Neural cell (in vitro differentiated cells): Measurements from ENCODE around the gene ZFP36. TPM values are rescaled to one million over a fixed set of nuclear protein-coding genes. Genes with fewer than 3 reads are reported as not detected.

Experiments used
- H2AFZ ChIP-seq: fragments of 200-600, 300-800 bp; sonication (generic), shearing (Covaris generic); 2 replicates; pipeline ENCODE4 v1.6.0; 2014; ENCODE audit warnings: low read depth, mild to moderate bottlenecking, antibody characterized with exemption, low read length, moderate library complexity
- H3F3A ChIP-seq: fragments of 200-600 bp; shearing (Covaris generic); 2 replicates; pipeline ENCODE4 v1.6.1; 2016; ENCODE audit warnings: mild to moderate bottlenecking, moderate library complexity, mixed read lengths, antibody characterized with exemption, low read length; ENCODE audit not compliant: insufficient read depth, poor library complexity, severe bottlenecking
- H3K27ac ChIP-seq: fragments of 200-600, 300-800 bp; sonication (generic), shearing (Covaris generic); 2 replicates; pipeline ENCODE4 v1.5.1; 2014; ENCODE audit warnings: mild to moderate bottlenecking, low read length, moderate library complexity
- H3K27me3 ChIP-seq: fragments of 300-800, 200-600 bp; sonication (generic), shearing (Covaris generic); 2 replicates; pipeline ENCODE4 v1.6.0; 2014; ENCODE audit warnings: mild to moderate bottlenecking, low read depth, low read length, moderate library complexity; ENCODE audit not compliant: insufficient read depth
- H3K36me3 ChIP-seq: fragments of 300-800, 200-600 bp; sonication (generic), shearing (Covaris generic); 2 replicates; pipeline ENCODE4 v1.5.1; 2014; ENCODE audit warnings: mild to moderate bottlenecking, antibody characterized with exemption, low read length, moderate library complexity; ENCODE audit not compliant: insufficient read depth
- H3K4me2 ChIP-seq: fragments of 300-800, 200-600 bp; sonication (generic), shearing (Covaris generic); 2 replicates; pipeline ENCODE4 v1.6.0; 2014; ENCODE audit warnings: mild to moderate bottlenecking, low read length
- H3K4me3 ChIP-seq: fragments of 300-800, 200-600 bp; sonication (generic), shearing (Covaris generic); 2 replicates; pipeline ENCODE4 v1.5.1; 2014; ENCODE audit warnings: mild to moderate bottlenecking, low read length, moderate library complexity
- H3K79me2 ChIP-seq: fragments of 200-600 bp; shearing (Covaris generic); replicated peaks from 2 replicates; pipeline ENCODE4 v1.6.0; 2014; ENCODE audit warnings: mild to moderate bottlenecking, low read length, moderate library complexity; ENCODE audit not compliant: insufficient read depth
- H3K9ac ChIP-seq: fragments of 300-800, 200-600 bp; sonication (generic), shearing (Covaris generic); 2 replicates; pipeline ENCODE4 v1.6.1; 2016; ENCODE audit warnings: mild to moderate bottlenecking, low read length, mixed read lengths
- H3K9me2 ChIP-seq: fragments of 200-600 bp; shearing (Covaris generic); 2 replicates; pipeline ENCODE4 v1.6.1; 2016; ENCODE audit warnings: mild to moderate bottlenecking, low read length, mixed read lengths; ENCODE audit not compliant: insufficient read depth
- H3K9me3 ChIP-seq: fragments of 200-600, 300-800 bp; sonication (generic), shearing (Covaris generic); 2 replicates; pipeline ENCODE4 v1.6.1; 2016; ENCODE audit warnings: mild to moderate bottlenecking, mixed run types, low read length, moderate library complexity, mixed read lengths
- H4K20me1 ChIP-seq: fragments of 200-600 bp; shearing (Covaris generic); 2 replicates; pipeline ENCODE4 v1.6.1; 2016; ENCODE audit warnings: mild to moderate bottlenecking, mixed run types; ENCODE audit not compliant: insufficient read depth
- CTCF ChIP-seq: fragments of 450-650 bp; IDR thresholded peaks from 2 replicates; pipeline ENCODE4 v1.5.1; 2014; ENCODE audit warnings: antibody characterized with exemption, mild to moderate bottlenecking, moderate library complexity; ENCODE audit not compliant: poor library complexity, severe bottlenecking
- EP300 ChIP-seq: fragments of 450-650 bp; conservative IDR thresholded peaks from 2 replicates; pipeline ENCODE4 v1.6.1; 2014; ENCODE audit warnings: antibody characterized with exemption, mild to moderate bottlenecking, moderate library complexity; ENCODE audit not compliant: poor library complexity, severe bottlenecking
- EZH2 ChIP-seq: fragments of 200-600, 300-800 bp; shearing (Covaris generic), sonication (generic); IDR thresholded peaks from 2 replicates; pipeline ENCODE4 v1.6.1; 2014; ENCODE audit warnings: antibody characterized with exemption, low read length, borderline replicate concordance, mild to moderate bottlenecking; ENCODE audit not compliant: insufficient read depth, poor library complexity, severe bottlenecking
- MXI1 ChIP-seq: fragments of 450-650 bp; conservative IDR thresholded peaks from 2 replicates; pipeline ENCODE4 v1.6.1; 2014; ENCODE audit warnings: antibody characterized with exemption, mild to moderate bottlenecking; ENCODE audit not compliant: poor library complexity, severe bottlenecking
- POLR2AphosphoS5 ChIP-seq: IDR thresholded peaks from 2 replicates; pipeline ENCODE4 v1.6.1; 2012
- RAD21 ChIP-seq: fragments of 450-650 bp; conservative IDR thresholded peaks from 2 replicates; pipeline ENCODE4 v1.6.1; 2014; ENCODE audit warnings: antibody characterized with exemption, mild to moderate bottlenecking, moderate library complexity
- REST ChIP-seq: IDR thresholded peaks from 2 replicates; pipeline ENCODE4 v1.6.1; 2012; ENCODE audit warnings: borderline replicate concordance
- SMC3 ChIP-seq: fragments of 450-650 bp; conservative IDR thresholded peaks from 2 replicates; pipeline ENCODE4 v1.6.1; 2014; ENCODE audit warnings: antibody characterized with exemption, mild to moderate bottlenecking, moderate library complexity; ENCODE audit not compliant: poor library complexity
- TAF1 ChIP-seq: IDR thresholded peaks from 2 replicates; pipeline ENCODE4 v1.6.1; 2012; ENCODE audit warnings: low read depth
- polyA plus RNA-seq: library from polyadenylated mRNA; depleted of rRNA; stranded (reverse); fragments of >200 nt; gene quantifications from 2 replicates; pipeline ENCODE4 v1.2.3, GENCODE V29; 2014

The ZFP36 gene
- polyA plus RNA-seq, 1 donor from 2014 or later, result not detected

DNA sequence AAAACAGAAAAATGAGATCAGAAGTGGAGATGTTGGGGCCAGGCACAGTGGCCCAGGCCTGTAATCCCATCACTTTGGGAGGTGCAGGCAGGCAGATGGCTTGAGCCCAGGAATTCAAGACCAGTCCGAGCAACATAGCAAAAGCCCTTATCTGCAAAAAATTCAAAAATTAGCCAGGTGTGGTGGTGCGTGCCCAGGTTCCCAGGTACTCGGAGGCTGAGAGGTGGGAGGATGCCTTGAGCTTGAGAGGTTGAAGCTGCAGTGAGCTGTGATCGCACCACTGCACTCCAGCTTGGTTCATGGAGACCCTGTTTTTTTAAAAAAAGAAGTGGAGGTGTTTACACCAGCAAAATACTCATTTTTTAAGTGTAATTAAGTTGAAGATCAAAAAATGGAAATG lies 6.6 kb upstream of the ZFP36 start:
- Histone ChIP-seq H3K27ac (no peak overlapping the region), H3K36me3 (no peaks in the 10 kb centered on the region), H3K27me3 (no peaks in the 10 kb centered on the region), H2AFZ (no peak overlapping the region), H3K79me2 (no peaks in the 10 kb centered on the region), H3K9me2 (no peaks in the 10 kb centered on the region), H3K4me3 (no peak overlapping the region), H4K20me1 (no peaks in the 10 kb centered on the region), H3K9ac (no peak overlapping the region), H3F3A (no peaks in the 10 kb centered on the region), H3K9me3 (no peaks in the 10 kb centered on the region), H3K4me2 (no peak overlapping the region)
- TF ChIP-seq SMC3 (no peak), EP300 (no peak)

DNA sequence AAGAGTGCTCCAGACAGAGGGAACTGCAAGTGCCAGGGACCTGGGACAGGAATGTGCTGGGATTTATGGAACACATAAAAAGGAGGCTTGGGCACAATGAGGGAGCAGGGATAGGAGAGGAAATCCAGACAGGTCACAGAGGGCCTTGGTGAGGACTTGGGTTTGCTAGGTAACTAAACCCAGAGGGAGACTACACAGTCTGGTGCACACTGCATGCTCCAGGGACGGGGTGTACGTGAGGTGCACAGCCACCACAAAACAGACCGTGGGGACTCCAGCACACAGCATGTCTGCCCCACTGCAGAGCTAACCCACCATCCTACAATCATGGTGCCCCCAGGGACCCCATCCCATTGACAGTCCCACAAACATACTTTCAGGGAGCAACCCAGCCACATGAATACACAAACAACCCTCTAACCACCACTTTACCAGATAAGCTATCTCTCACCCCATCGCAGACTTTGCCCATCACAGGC lies 5.5 kb upstream of the ZFP36 start:
- H3K4me2 ChIP-seq, result no peak overlapping the region
- TF ChIP-seq REST (no peak), EZH2 (no peak), TAF1 (no peak), RAD21 (no peak), MXI1 (no peak), CTCF (no peak), SMC3 (no peak), EP300 (no peak), POLR2AphosphoS5 (no peak)
- no peak overlapping the region for H3K9ac ChIP-seq
- H4K20me1 ChIP-seq, result no peaks in the 10 kb centered on the region
- H3K9me3 ChIP-seq, result no peaks in the 10 kb centered on the region
- peaks cover 7% of the 10 kb centered on the region for H3K27me3 ChIP-seq
- H3K36me3 ChIP-seq, result no peaks in the 10 kb centered on the region
- no peak overlapping the region for H2AFZ ChIP-seq
- H3K4me3 ChIP-seq, result no peak overlapping the region
- no peaks in the 10 kb centered on the region for H3K79me2 ChIP-seq
- no peaks in the 10 kb centered on the region for H3K9me2 ChIP-seq
- no peak overlapping the region for H3K27ac ChIP-seq
- no peaks in the 10 kb centered on the region for H3F3A ChIP-seq
